Thoracic aorta (tissue), 2 donors: ENCODE measurements around the gene PPP2R5B. TPM values are rescaled to one million over a fixed set of nuclear protein-coding genes. Genes with fewer than 3 reads are reported as not detected.

ENCODE experiments used
- ATAC-seq: fragments of 150-250 bp; one replicate; pipeline ENCODE4 v1.8.0; 2017; ENCODE audit warnings: low read depth; ENCODE audit not compliant: insufficient number of reproducible peaks, low FRiP score
- DNase-seq: peaks from one replicate; pipeline ENCODE4 v3.0.0-alpha.2; 2020; ENCODE audit warnings: low spot score
- H3K27ac ChIP-seq, 2 donors: fragments of 200-600 bp; sonication (generic); 1 replicate in 1 of 2; 2 replicates in 1 of 2; pipeline ENCODE4 v1.5.1; 2016; ENCODE audit warnings: mild to moderate bottlenecking in 2 of 2, moderate library complexity in 2 of 2
- H3K27me3 ChIP-seq: fragments of 200-600 bp; sonication (generic); replicated peaks from 2 replicates; pipeline ENCODE4 v1.6.0; 2016; ENCODE audit warnings: mild to moderate bottlenecking; ENCODE audit not compliant: insufficient read depth
- H3K36me3 ChIP-seq: fragments of 200-600 bp; sonication (generic); one replicate; pipeline ENCODE4 v1.5.1; 2016
- H3K4me1 ChIP-seq, 2 donors: fragments of 200-600 bp; sonication (generic); 1 replicate in 1 of 2; 2 replicates in 1 of 2; pipeline versions ENCODE4 v1.5.1 to v1.6.0; 2016; ENCODE audit warnings: low read depth in 2 of 2, mild to moderate bottlenecking in 1 of 2; ENCODE audit not compliant: control insufficient read depth in 1 of 2
- H3K4me3 ChIP-seq: fragments of 200-600 bp; sonication (generic); 2 replicates; pipeline ENCODE4 v1.5.1; 2016; ENCODE audit warnings: mild to moderate bottlenecking
- H3K9me3 ChIP-seq: fragments of 200-600 bp; sonication (generic); 2 replicates; pipeline ENCODE4 v1.5.1; 2016
- total RNA-seq, 2 donors: library from RNA; depleted of rRNA; stranded (reverse); fragments of >200 nt; gene quantifications; one replicate each; pipeline versions ENCODE4 v1.1.0 to v1.2.3, GENCODE V29; 2016
- TF ChIP-seq, protein P1 (sequence below): fragments of 200-600 bp; sonication (generic); IDR thresholded peaks from one replicate; pipeline ENCODE4 v1.5.1; 2019; ENCODE audit warnings: antibody characterized with exemption

The PPP2R5B gene
- total RNA-seq, 2 donors from 2014 or later, result 21.0 to 38.2 TPM

DNA sequence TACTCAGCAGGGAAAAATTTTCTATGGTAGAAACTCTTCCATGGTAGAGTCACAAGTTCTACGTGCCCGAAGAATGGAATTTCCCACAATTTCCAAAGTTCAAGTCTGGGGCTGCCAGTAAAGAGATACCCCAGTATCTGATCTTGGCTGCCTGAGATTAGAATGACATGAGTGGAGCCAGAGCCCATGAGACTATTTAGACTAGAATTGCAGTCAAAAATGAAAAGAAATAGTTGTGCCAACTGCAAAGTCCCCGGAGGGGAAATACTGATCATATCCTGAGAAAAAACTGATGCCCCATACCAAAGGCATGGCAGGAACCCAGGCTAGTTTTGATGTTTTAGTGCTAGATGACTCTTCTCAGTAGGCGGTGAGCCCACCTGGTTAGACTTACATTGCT is 36.2 kb downstream of the PPP2R5B start:
- DNase-seq, result no peak
- Histone ChIP-seq H3K36me3 (no peaks in the 10 kb centered on the region), H3K4me1 (no peaks in the 10 kb centered on the region), H3K4me3 (no peak overlapping the region), H3K27me3 (no peaks in the 10 kb centered on the region), H3K27ac (no peak overlapping the region), H3K9me3 (no peaks in the 10 kb centered on the region)
- TF ChIP-seq, protein P1, sequence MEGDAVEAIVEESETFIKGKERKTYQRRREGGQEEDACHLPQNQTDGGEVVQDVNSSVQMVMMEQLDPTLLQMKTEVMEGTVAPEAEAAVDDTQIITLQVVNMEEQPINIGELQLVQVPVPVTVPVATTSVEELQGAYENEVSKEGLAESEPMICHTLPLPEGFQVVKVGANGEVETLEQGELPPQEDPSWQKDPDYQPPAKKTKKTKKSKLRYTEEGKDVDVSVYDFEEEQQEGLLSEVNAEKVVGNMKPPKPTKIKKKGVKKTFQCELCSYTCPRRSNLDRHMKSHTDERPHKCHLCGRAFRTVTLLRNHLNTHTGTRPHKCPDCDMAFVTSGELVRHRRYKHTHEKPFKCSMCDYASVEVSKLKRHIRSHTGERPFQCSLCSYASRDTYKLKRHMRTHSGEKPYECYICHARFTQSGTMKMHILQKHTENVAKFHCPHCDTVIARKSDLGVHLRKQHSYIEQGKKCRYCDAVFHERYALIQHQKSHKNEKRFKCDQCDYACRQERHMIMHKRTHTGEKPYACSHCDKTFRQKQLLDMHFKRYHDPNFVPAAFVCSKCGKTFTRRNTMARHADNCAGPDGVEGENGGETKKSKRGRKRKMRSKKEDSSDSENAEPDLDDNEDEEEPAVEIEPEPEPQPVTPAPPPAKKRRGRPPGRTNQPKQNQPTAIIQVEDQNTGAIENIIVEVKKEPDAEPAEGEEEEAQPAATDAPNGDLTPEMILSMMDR, result no peak
- no peak for ATAC-seq

DNA sequence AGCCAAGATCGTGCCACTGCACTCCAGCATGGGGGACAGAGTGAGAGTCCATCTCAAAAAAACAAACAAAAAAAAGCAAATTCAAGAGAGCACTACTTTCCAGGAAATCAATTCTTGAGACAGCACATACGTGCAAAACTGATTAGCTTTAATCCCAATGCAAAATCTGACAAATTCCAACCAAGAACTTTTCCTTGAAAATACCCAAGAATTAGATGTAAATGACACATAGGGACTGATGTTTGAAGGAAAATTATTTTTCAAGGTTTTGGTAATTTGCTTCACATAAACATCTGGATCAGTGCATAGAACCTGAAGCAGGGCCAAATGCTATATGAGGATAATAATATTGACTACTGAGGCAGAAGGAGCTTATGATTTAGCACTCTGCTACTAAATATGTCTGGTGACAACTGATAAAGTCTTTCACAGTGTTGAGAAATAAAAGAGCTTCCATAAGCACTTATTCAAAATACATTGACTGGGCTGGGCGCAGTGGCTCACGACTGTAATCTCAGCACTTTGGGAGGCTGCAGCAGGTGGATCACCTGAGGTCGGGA is 38.7 kb downstream of the PPP2R5B start:
- TF ChIP-seq, protein P1, result no peak
- H3K4me3 ChIP-seq, result no peak overlapping the region
- H3K27ac ChIP-seq, result no peak overlapping the region
- H3K36me3 ChIP-seq, result no peaks in the 10 kb centered on the region
- H3K9me3 ChIP-seq, result no peaks in the 10 kb centered on the region
- ATAC-seq (no peak), DNase-seq (no peak)
- no peaks in the 10 kb centered on the region for H3K27me3 ChIP-seq
- H3K4me1 ChIP-seq, result no peaks in the 10 kb centered on the region

DNA sequence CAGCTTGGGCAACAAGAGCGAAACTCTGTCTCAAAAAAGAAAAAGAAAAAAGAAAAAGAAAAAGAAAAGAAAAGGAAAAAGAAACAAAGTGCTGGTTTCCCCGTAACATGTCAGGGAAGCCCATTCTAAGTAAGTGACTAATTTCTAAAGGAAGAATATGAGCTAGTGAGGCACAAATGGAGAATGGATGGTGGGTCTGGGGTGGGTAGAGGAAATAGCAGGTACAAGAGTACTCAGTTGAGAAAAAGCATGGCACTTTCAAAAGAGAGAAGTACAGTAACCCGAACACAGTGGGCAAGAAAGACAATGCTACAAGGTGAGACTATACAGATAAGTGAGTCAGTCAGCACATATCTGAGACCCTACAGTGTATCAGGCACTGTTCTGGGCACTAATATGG is 42.9 kb downstream of the PPP2R5B start:
- TF ChIP-seq, protein P1, result no peak
- Histone ChIP-seq H3K27ac (no peak overlapping the region), H3K9me3 (no peaks in the 10 kb centered on the region), H3K36me3 (no peaks in the 10 kb centered on the region), H3K4me3 (no peak overlapping the region), H3K27me3 (no peaks in the 10 kb centered on the region), H3K4me1 (peaks cover 0 to 13% of the 10 kb centered on the region in 2 donors)
- no peak for DNase-seq
- no peak for ATAC-seq

DNA sequence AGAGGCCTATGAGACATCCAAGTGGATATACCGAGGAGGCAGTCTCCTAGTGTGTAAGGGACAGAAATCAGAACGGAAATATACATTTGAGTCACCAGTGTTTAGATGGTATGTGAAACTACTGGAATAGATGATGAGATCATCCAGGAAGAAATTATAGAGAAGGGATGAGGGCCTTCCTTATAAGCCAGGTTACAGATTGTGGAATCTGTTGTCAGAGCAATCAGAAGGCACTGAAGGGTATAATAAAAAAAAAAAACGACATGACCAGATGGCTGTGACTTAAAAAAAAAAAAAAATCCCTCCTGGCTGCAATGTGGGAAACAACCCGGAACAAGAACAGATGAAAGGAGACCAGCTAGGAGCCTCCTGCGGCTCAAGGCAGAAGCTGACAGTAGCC is 44.7 kb downstream of the PPP2R5B start:
- no peak for ATAC-seq
- DNase-seq, result no peak

DNA sequence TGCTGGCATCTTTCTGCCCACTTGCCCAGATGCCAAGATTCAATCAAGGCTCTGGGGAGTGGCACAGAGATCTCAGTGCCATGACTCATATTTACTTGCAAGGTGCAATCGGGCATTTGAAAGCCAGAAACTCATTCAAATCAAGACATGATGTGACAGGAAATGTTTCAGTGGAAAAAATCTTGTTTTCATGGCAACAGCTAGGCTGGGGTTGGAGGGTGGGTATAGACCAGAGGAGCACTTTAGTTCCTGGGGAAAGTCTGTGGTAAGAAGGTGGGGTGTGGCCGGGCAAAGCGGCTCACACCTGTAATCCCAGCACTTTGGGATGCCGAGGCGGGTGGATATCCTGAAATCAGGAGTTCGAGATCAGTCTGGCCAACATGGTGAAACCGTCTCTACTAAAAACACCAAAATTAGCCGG is 46.3 kb downstream of the PPP2R5B start:
- Histone ChIP-seq H3K27me3 (no peaks in the 10 kb centered on the region), H3K4me1 (peaks cover 0 to 14% of the 10 kb centered on the region in 2 donors), H3K4me3 (no peak overlapping the region), H3K27ac (no peak overlapping the region), H3K9me3 (no peaks in the 10 kb centered on the region), H3K36me3 (no peaks in the 10 kb centered on the region)
- no peak for ATAC-seq
- TF ChIP-seq, protein P1, result no peak
- DNase-seq, result no peak

More for the DNA sequence above, 44.7 kb downstream of the PPP2R5B start:
- H3K36me3 ChIP-seq, result no peaks in the 10 kb centered on the region
- H3K9me3 ChIP-seq, result no peaks in the 10 kb centered on the region
- no peak overlapping the region for H3K4me3 ChIP-seq
- TF ChIP-seq, protein P1, result no peak
- H3K4me1 ChIP-seq, result peaks cover 0 to 14% of the 10 kb centered on the region in 2 donors
- no peaks in the 10 kb centered on the region for H3K27me3 ChIP-seq
- no peak overlapping the region for H3K27ac ChIP-seq
